GM12865 (cell line): ENCODE data around the gene CTNS.

ENCODE experiments used
- DNase-seq: peaks from one replicate; pipeline ENCODE4 v3.0.0; 2010; ENCODE audit warnings: low read depth
- H3K4me3 ChIP-seq: 2 replicates; pipeline ENCODE4 v1.5.1; 2011; ENCODE audit warnings: mild to moderate bottlenecking, low read depth, low read length, control low read depth
- TF ChIP-seq, protein P1 (sequence below): IDR thresholded peaks from 2 replicates; pipeline ENCODE4 v1.5.1; 2011; ENCODE audit warnings: low read length, control low read depth, low read depth, inconsistent platforms; ENCODE audit not compliant: insufficient read depth; ENCODE audit errors: missing control alignments

CTNS gene

DNA sequence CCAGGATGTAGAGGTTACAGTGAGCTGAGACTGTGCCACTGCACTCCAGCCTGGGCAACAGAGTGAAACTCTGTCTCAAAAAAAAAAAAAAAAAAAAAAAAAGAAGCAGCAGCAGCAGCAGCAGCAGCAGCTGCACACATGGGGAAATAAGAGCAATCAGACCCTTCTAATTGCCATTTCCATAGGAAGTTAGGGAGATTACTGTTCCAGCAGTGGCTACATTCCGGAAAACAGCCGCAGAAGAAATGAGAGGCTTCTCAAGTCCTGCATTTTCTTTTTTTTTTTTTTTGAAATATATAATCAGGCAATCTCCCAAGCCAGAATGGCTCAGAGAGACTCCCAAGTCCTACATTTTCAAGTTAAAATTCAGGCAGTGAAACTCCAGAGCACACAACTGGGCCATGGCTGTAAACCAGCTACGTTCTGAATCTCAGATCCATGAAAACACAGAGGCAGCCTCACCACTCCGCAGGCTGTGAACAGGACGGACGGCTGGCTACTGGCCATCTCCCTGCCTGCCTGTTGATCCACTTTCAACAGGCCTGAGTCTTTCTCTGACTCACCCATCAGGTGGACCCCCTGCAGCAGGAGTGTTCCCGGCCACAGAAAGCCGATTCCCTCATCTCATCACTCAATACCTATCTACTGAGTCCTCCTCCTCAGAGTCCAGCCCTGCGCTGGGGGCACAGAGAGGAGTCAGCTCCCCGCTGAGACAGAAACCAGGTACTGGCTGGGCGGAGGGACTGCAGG lies 42.3 kb upstream of the CTNS start:
- TF ChIP-seq, protein P1, sequence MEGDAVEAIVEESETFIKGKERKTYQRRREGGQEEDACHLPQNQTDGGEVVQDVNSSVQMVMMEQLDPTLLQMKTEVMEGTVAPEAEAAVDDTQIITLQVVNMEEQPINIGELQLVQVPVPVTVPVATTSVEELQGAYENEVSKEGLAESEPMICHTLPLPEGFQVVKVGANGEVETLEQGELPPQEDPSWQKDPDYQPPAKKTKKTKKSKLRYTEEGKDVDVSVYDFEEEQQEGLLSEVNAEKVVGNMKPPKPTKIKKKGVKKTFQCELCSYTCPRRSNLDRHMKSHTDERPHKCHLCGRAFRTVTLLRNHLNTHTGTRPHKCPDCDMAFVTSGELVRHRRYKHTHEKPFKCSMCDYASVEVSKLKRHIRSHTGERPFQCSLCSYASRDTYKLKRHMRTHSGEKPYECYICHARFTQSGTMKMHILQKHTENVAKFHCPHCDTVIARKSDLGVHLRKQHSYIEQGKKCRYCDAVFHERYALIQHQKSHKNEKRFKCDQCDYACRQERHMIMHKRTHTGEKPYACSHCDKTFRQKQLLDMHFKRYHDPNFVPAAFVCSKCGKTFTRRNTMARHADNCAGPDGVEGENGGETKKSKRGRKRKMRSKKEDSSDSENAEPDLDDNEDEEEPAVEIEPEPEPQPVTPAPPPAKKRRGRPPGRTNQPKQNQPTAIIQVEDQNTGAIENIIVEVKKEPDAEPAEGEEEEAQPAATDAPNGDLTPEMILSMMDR: no peak
- H3K4me3 ChIP-seq: no peak overlapping the region
- no peak for DNase-seq

GRCh38 chr17:3594976-3595375 lies 41.6 kb upstream of the CTNS start:
- DNase-seq: no peak

GRCh38 chr17:3596804-3597464 lies 39.6 kb upstream of the CTNS start:
- TF ChIP-seq, protein P1: no peak
- DNase-seq: no peak
- H3K4me3 ChIP-seq: no peak overlapping the region

More at GRCh38 chr17:3594976-3595375, 41.6 kb upstream of the CTNS start:
- TF ChIP-seq, protein P1: no peak
- no peak overlapping the region for H3K4me3 ChIP-seq

DNA sequence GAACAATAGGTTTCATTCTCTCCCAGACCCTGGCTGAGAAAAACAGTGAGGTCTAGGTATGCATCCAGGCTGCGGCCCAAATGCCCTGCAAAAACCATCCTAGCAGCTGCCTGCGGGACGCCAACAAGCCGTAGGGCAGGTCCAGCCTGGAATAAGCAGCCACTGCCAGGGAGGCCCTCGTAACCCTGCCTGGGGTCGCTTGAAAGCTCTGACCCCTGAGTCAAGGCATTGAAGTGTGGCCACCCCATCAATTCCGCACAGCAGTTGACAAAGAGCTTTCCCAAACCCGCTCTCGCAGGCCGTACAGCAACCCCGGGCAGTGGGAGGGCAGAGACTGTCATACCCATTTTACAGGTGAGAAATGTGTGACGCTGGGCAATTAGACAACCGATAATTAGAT lies 38.5 kb upstream of the CTNS start:
- TF ChIP-seq, protein P1: no peak

GRCh38 chr17:3600529-3601205 lies 35.9 kb upstream of the CTNS start:
- H3K4me3 ChIP-seq: no peak overlapping the region
- no peak for DNase-seq
- TF ChIP-seq, protein P1: no peak

More for the DNA sequence above, 38.5 kb upstream of the CTNS start:
- no peak for DNase-seq
- H3K4me3 ChIP-seq: no peak overlapping the region

DNA sequence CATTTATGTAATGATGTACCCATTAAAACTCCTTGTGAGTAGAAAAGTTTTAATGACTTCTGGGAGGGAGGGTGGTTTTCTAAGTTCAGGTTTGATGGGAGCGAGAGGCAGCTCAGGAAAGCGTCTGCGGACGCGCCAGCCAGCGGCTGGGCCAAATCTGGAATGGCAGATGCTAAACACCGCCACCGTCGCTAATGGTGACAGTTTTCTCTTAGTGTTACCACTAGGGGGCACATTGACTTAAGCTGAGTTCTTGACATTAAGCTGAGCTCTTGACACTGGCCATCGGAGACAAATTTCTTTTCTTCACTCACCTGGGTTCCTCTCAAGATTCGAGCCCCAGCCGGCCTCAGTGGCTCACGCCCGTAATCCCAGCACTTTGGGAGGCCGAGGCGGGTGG lies 34.1 kb upstream of the CTNS start:
- TF ChIP-seq, protein P1: peak; percentile 64
- no peak overlapping the region for H3K4me3 ChIP-seq
- peak; percentile 71 for DNase-seq
